Gastroesophageal sphincter (tissue), 4 donors: Measurements from ENCODE around the gene ELF1. TPM values are rescaled to one million over a fixed set of nuclear protein-coding genes. Genes with fewer than 3 reads are reported as not detected.
"Not testable (repeated sequence)": the region's sequence is repeated elsewhere in the genome, so short reads cannot be mapped to it uniquely, and the experiment has no call there.

Experiments
- ATAC-seq: fragments of 150-250 bp; one replicate; pipeline ENCODE4 v1.9.1; 2016; ENCODE audit warnings: mild to moderate bottlenecking, moderate library complexity
- H3K27ac ChIP-seq, 4 donors: fragments of 200-600 bp; sonication (generic) in 3 of 4; 1 replicate in 3 of 4; 2 replicates in 1 of 4; pipeline ENCODE4 v1.5.1; 2016 to 2019
- H3K27me3 ChIP-seq: fragments of 200-600 bp; sonication (generic); one replicate; pipeline ENCODE4 v1.5.1; 2019
- H3K36me3 ChIP-seq, 2 donors: fragments of 200-600 bp; sonication (generic); one replicate each; pipeline ENCODE4 v1.5.1; 2019; ENCODE audit warnings: control low read depth in 1 of 2
- H3K4me1 ChIP-seq, 3 donors: fragments of 200-600 bp; sonication (generic); 1 replicate in 2 of 3; 2 replicates in 1 of 3; pipeline ENCODE4 v1.5.1; 2016 to 2019; ENCODE audit warnings: control low read depth in 2 of 3
- H3K4me3 ChIP-seq, 2 donors: fragments of 200-600 bp; sonication (generic); one replicate each; pipeline ENCODE4 v1.5.1; 2019; ENCODE audit warnings: mild to moderate bottlenecking in 1 of 2, moderate library complexity in 1 of 2
- H3K9me3 ChIP-seq, 3 donors: fragments of 200-600 bp; sonication (generic); one replicate each; pipeline ENCODE4 v1.5.1; 2017 to 2019; ENCODE audit warnings: control low read depth in 2 of 3
- CTCF ChIP-seq, 4 experiments: fragments of 200-600 bp in 2 of 4; fragments of 450-650 bp in 2 of 4; sonication (generic) in 1 of 4; IDR thresholded peaks; one replicate each; pipeline ENCODE4 v1.5.1; 2017 to 2019; ENCODE audit warnings: antibody characterized with exemption in 4 of 4, mild to moderate bottlenecking in 2 of 4, moderate library complexity in 2 of 4
- EP300 ChIP-seq: sonication (generic); formaldehyde crosslinking; IDR thresholded peaks from one replicate; pipeline ENCODE4 v1.6.1; 2017; ENCODE audit warnings: antibody characterized with exemption, mild to moderate bottlenecking
- POLR2A ChIP-seq, 2 donors: fragments of 450-650 bp; IDR thresholded peaks; one replicate each; pipeline ENCODE4 v1.6.1; 2017; ENCODE audit warnings: antibody characterized with exemption in 2 of 2, mild to moderate bottlenecking in 2 of 2, moderate library complexity in 1 of 2
- POLR2AphosphoS5 ChIP-seq: sonication (generic); formaldehyde crosslinking; IDR thresholded peaks from one replicate; pipeline ENCODE4 v1.6.1; 2017; ENCODE audit warnings: antibody characterized with exemption
- WGBS, 2 donors: methylation state at CpG; one replicate each; pipeline ENCODE4 v1.1.5; 2018; ENCODE audit warnings: low coverage in 1 of 2; 5-methylcytosine and 5-hydroxymethylcytosine counted together
- total RNA-seq, 4 donors: library from RNA; depleted of rRNA; stranded (reverse); fragments of >200 nt; gene quantifications; one replicate each; pipeline ENCODE4 v1.1.0, GENCODE V29; 2016

ELF1 gene
- total RNA-seq, 4 donors from 2014 or later = 58.2 to 86.6 (median 69.3) TPM

- no peaks in the 10 kb centered on the region for H3K9me3 ChIP-seq
- H3K4me3 ChIP-seq = peak overlapping the region; percentile 22 to 24
- H3K36me3 ChIP-seq = no peaks in the 10 kb centered on the region
- peaks cover 12 to 59% (median 18%) of the 10 kb centered on the region in 3 donors for H3K4me1 ChIP-seq
- ATAC-seq = peak; percentile 57
- TF ChIP-seq POLR2A (IDR thresholded peaks at IDR 0.05) (no peak), CTCF (IDR thresholded peaks at IDR 0.05) (no peak), POLR2AphosphoS5 (no peak), EP300 (no peak)
- H3K27ac ChIP-seq = peak overlapping the region; percentile 23 to 70 (median 50)
- 70 to 83% methylated on average over 1 to 3 of the region's 3 CpGs for WGBS, 2 donors
- H3K27me3 ChIP-seq = no peaks in the 10 kb centered on the region
These were observed 37.8 kb downstream of the ELF1 start for GRCh38 chr13:40981361-40981760.

DNA sequence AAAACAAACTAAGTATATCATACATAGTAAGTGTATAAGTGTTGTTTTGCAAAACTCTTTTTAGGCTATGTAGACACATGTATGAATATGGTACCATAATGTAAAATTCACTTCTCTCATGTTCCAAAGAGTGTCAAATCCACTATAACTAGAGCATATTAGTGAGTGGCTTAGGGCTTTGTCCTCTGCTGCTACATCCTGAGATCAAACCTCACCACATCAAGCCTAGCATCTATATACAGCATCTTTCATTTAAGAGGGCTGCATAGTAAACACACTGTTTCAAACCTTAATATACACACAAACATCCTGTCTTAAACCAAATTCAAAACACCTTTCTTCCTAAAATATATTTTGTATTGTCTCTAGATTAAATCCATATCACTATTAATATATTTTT lies 38.7 kb downstream of the ELF1 start:
- TF ChIP-seq CTCF (IDR thresholded peaks at IDR 0.05) (no peak), EP300 (no peak), POLR2AphosphoS5 (no peak), POLR2A (IDR thresholded peaks at IDR 0.05) (no peak)
- Histone ChIP-seq H3K27me3 (no peaks in the 10 kb centered on the region), H3K4me1 (peaks cover 6 to 53% (median 12%) of the 10 kb centered on the region in 3 donors), H3K9me3 (no peaks in the 10 kb centered on the region), H3K4me3 (peak overlapping the region; percentile 10 to 22), H3K36me3 (no peaks in the 10 kb centered on the region), H3K27ac (peak overlapping the region in 1 of 4 donors; percentile 70)
- no peak for ATAC-seq

GRCh38 chr13:40979232-40979631 lies 39.9 kb downstream of the ELF1 start:
- no peak for ATAC-seq
- TF ChIP-seq EP300 = no peak
- TF ChIP-seq POLR2A (IDR thresholded peaks at IDR 0.05) = no peak
- no peak for TF ChIP-seq POLR2AphosphoS5
- no peak for TF ChIP-seq CTCF (IDR thresholded peaks at IDR 0.05)
- Histone ChIP-seq H3K27me3 (no peaks in the 10 kb centered on the region), H3K27ac (no peak overlapping the region), H3K36me3 (no peaks in the 10 kb centered on the region), H3K9me3 (no peaks in the 10 kb centered on the region), H3K4me3 (peak overlapping the region in 1 of 2 donors; percentile 22), H3K4me1 (peaks cover 8 to 53% (median 13%) of the 10 kb centered on the region in 3 donors)
- 79 to 92% methylated on average over 3 of the region's 3 CpGs for WGBS, 2 donors

GRCh38 chr13:40978109-40978508 lies 41.0 kb downstream of the ELF1 start:
- ATAC-seq, H3K27ac ChIP-seq, H3K36me3 ChIP-seq, H3K27me3 ChIP-seq, H3K9me3 ChIP-seq, H3K4me3 ChIP-seq: not testable (repeated sequence)
- WGBS, 2 donors = 80 to 85% methylated on average over 6 of the region's 6 CpGs
- H3K4me1 ChIP-seq = peaks cover 9 to 53% (median 12%) of the 10 kb centered on the region in 3 donors

DNA sequence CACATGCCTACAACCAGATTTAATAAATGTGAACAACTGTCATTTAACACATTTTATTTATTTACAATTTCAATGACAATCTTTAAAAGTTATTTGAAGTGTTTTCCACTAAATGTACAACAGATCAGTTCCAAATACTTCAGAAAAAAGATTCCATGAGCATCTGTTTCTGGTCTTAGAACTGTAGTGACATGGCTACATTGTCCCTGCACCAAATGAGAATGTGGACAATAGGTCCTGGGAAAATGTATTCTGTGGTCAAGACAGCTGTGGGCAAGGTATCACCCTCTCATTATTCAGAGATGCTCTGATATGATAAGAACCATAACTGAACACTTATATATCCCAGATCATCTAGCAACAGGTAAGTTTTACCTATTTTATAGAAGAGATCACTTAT lies 43.7 kb downstream of the ELF1 start:
- H3K36me3 ChIP-seq = no peaks in the 10 kb centered on the region
- H3K4me1 ChIP-seq = peaks cover 12 to 75% (median 17%) of the 10 kb centered on the region in 3 donors
- ATAC-seq = no peak
- no peak for TF ChIP-seq EP300
- TF ChIP-seq POLR2AphosphoS5 = no peak
- no peak for TF ChIP-seq POLR2A (IDR thresholded peaks at IDR 0.05)
- no peak for TF ChIP-seq CTCF (IDR thresholded peaks at IDR 0.05)
- no peak overlapping the region for H3K27ac ChIP-seq
- no peaks in the 10 kb centered on the region for H3K27me3 ChIP-seq
- H3K4me3 ChIP-seq = no peak overlapping the region
- no peaks in the 10 kb centered on the region for H3K9me3 ChIP-seq
